HCT116 (cell line): ENCODE measurements around the gene PREX1. TPM values are rescaled to one million over a fixed set of nuclear protein-coding genes. Genes with fewer than 3 reads are reported as not detected.

ENCODE experiments used
- ATAC-seq: fragments of 200-7000 bp; cut with Tn5 transposase; 2 replicates; pipeline ENCODE4 v1.9.1; 2020; ENCODE audit warnings: mild to moderate bottlenecking, moderate library complexity
- BruUV-seq: library from RNA; stranded (reverse); fragments of 400-500 nt; replicated peaks from 2 replicates; lab custom pipeline; 2021; lab: Mats Ljungman, UMichigan
- CTCF ChIA-PET: fragments of 300-600 bp; sonication (Branson Sonifier 250); formaldehyde crosslinking; loops from one replicate; lab custom pipeline; 2021; ENCODE audit warnings: antibody characterized with exemption; lab: Charles Lee
- POLR2A ChIA-PET: fragments of 300-600, 350-600 bp; sonication (Branson Sonifier 250); formaldehyde crosslinking; loops from one replicate; lab custom pipeline; 2021; ENCODE audit warnings: antibody characterized with exemption; lab: Charles Lee
- RAD21 ChIA-PET, 2 experiments: fragments of 300-600 bp; sonication (Branson Sonifier 250); formaldehyde crosslinking; loops; one replicate each; lab custom pipeline; 2023; ENCODE audit warnings: low total read pairs in 2 of 2; ENCODE audit not compliant: uncharacterized antibody in 2 of 2, unreplicated experiment in 2 of 2, low non-redundant PET in 1 of 2; lab: Charles Lee
- DNase-seq: peaks from one replicate; pipeline ENCODE4 v3.0.0-alpha.2; 2010; ENCODE audit warnings: low read depth, low spot score
- H2AFZ ChIP-seq: fragments of 200-600 bp; shearing (Covaris generic), sonication (generic); 2 replicates; pipeline ENCODE4 v1.6.1; 2017; ENCODE audit warnings: low read depth, mixed run types, mixed read lengths, antibody characterized with exemption, low read length; ENCODE audit not compliant: poor library complexity, severe bottlenecking
- H3K27ac ChIP-seq: 2 replicates; pipeline ENCODE4 v1.5.1; 2012; ENCODE audit warnings: low read depth, low read length
- H3K27me3 ChIP-seq: fragments of 200-600 bp; sonication (generic); 2 replicates; pipeline ENCODE4 v1.6.1; 2016; ENCODE audit warnings: mixed run types, low read length, mixed read lengths; ENCODE audit not compliant: insufficient read depth
- H3K36me3 ChIP-seq, 2 experiments: fragments of 200-500 bp in 1 of 2; fragments of 200-600 bp in 1 of 2; sonication (Bioruptor generic) in 1 of 2; sonication (generic) in 1 of 2; 2 replicates each; pipeline versions ENCODE4 v1.5.1 to v1.6.1; 2014 to 2016; ENCODE audit warnings: low read length in 2 of 2, inconsistent platforms in 1 of 2, mixed read lengths in 1 of 2, mixed run types in 1 of 2; ENCODE audit not compliant: insufficient read depth in 2 of 2, control insufficient read depth in 1 of 2
- H3K4me1 ChIP-seq, 2 experiments: fragments of 200-600 bp in 1 of 2; sonication (generic) in 1 of 2; 2 replicates each; pipeline versions ENCODE4 v1.5.1 to v1.6.1; 2012 to 2017; ENCODE audit warnings: low read length in 2 of 2, inconsistent platforms in 1 of 2, mild to moderate bottlenecking in 1 of 2, mixed read lengths in 1 of 2, mixed run types in 1 of 2, moderate library complexity in 1 of 2; ENCODE audit not compliant: insufficient read depth in 2 of 2, control insufficient read depth in 1 of 2
- H3K4me2 ChIP-seq: fragments of 200-600 bp; sonication (generic); 2 replicates; pipeline ENCODE4 v1.6.1; 2017; ENCODE audit warnings: mixed run types, low read length, mixed read lengths
- H3K4me3 ChIP-seq, 2 experiments: fragments of 200-600 bp in 1 of 2; sonication (generic) in 1 of 2; replicated peaks in 1 of 2; 2 replicates each; pipeline ENCODE4 v1.5.1; 2011 to 2016; ENCODE audit warnings: low read length in 2 of 2, control low read depth in 1 of 2, low read depth in 1 of 2, mild to moderate bottlenecking in 1 of 2, mixed read lengths in 1 of 2, mixed run types in 1 of 2
- H3K79me2 ChIP-seq: fragments of 200-600 bp; sonication (generic); 2 replicates; pipeline ENCODE4 v1.6.1; 2017; ENCODE audit warnings: mild to moderate bottlenecking, mixed run types, low read length, moderate library complexity, mixed read lengths; ENCODE audit not compliant: insufficient read depth
- H3K9ac ChIP-seq: fragments of 200-600 bp; sonication (generic); 2 replicates; pipeline ENCODE4 v1.6.1; 2016; ENCODE audit warnings: low read length, mixed read lengths
- H3K9me2 ChIP-seq: fragments of 200-600 bp; sonication (generic), shearing (Covaris generic); 2 replicates; pipeline ENCODE4 v1.6.1; 2017; ENCODE audit warnings: mixed run types, mild to moderate bottlenecking, moderate library complexity; ENCODE audit not compliant: insufficient read depth
- H3K9me3 ChIP-seq, 2 experiments: fragments of 200-500 bp in 1 of 2; fragments of 200-600 bp in 1 of 2; sonication (Bioruptor generic) in 1 of 2; sonication (generic) in 1 of 2; 2 replicates each; pipeline ENCODE4 v1.6.1; 2014 to 2017; ENCODE audit warnings: low read length in 2 of 2, mixed read lengths in 2 of 2, inconsistent platforms in 1 of 2, low read depth in 1 of 2, mild to moderate bottlenecking in 1 of 2, mixed run types in 1 of 2, moderate library complexity in 1 of 2; ENCODE audit not compliant: control insufficient read depth in 1 of 2, insufficient read depth in 1 of 2
- H4K20me1 ChIP-seq: fragments of 200-600 bp; sonication (generic), shearing (Covaris generic); 2 replicates; pipeline ENCODE4 v1.6.1; 2017; ENCODE audit warnings: mixed run types, mild to moderate bottlenecking, moderate library complexity; ENCODE audit not compliant: insufficient read depth
- CEBPB ChIP-seq: IDR thresholded peaks from 2 replicates; pipeline ENCODE4 v1.6.1; 2012; ENCODE audit warnings: low read depth
- ELF1 ChIP-seq: IDR thresholded peaks from 2 replicates; pipeline ENCODE4 v1.6.1; 2012; ENCODE audit warnings: low read depth, borderline replicate concordance
- EZH2 ChIP-seq: fragments of 200-600 bp; sonication (generic); IDR thresholded peaks from 2 replicates; pipeline ENCODE4 v1.6.1; 2017; ENCODE audit warnings: antibody characterized with exemption, mixed run types
- JUND ChIP-seq: IDR thresholded peaks from 2 replicates; pipeline ENCODE4 v1.6.1; 2012
- POLR2A ChIP-seq: IDR thresholded peaks from 2 replicates; pipeline ENCODE4 v1.7.0; 2011; ENCODE audit warnings: borderline replicate concordance; ENCODE audit not compliant: insufficient read depth, insufficient read length; ENCODE audit errors: extremely low read depth
- POLR2AphosphoS5 ChIP-seq: IDR thresholded peaks from 2 replicates; pipeline ENCODE4 v1.6.1; 2011; ENCODE audit warnings: mild to moderate bottlenecking, low read depth, low read length, moderate library complexity
- RAD21 ChIP-seq: IDR thresholded peaks from 2 replicates; pipeline ENCODE4 v1.6.1; 2012; ENCODE audit warnings: low read depth, mild to moderate bottlenecking
- SIN3A ChIP-seq: IDR thresholded peaks from 2 replicates; pipeline ENCODE4 v1.6.1; 2012; ENCODE audit warnings: low read depth
- SRF ChIP-seq: IDR thresholded peaks from 2 replicates; pipeline ENCODE4 v1.6.1; 2012; ENCODE audit warnings: low read depth
- TCF7L2 ChIP-seq: IDR thresholded peaks from 2 replicates; pipeline ENCODE4 v1.7.0; 2011; ENCODE audit warnings: borderline replicate concordance, inconsistent platforms; ENCODE audit not compliant: insufficient read depth, insufficient read length; ENCODE audit errors: extremely low read depth
- YY1 ChIP-seq: IDR thresholded peaks from 2 replicates; pipeline ENCODE4 v1.6.1; 2011; ENCODE audit warnings: low read length, low read depth, moderate library complexity, mild to moderate bottlenecking; ENCODE audit not compliant: insufficient replicate concordance; ENCODE audit errors: extremely low read depth
- ZBTB33 ChIP-seq: IDR thresholded peaks from 2 replicates; pipeline ENCODE4 v1.6.1; 2011; ENCODE audit warnings: mild to moderate bottlenecking, low read length, moderate library complexity; ENCODE audit not compliant: insufficient replicate concordance; ENCODE audit errors: extremely low read depth
- ZFX ChIP-seq: fragments of 450-650 bp; IDR thresholded peaks from 2 replicates; pipeline ENCODE4 v1.6.1; 2017
- intact Hi-C: fragments of 100-400 bp; cut with micrococcal nuclease; formaldehyde crosslinking; loops from 2 replicates; pipeline ENCODE4 v1.10.0; 2022
- total RNA-seq: library from RNA; stranded (reverse); gene quantifications from one replicate; pipeline ENCODE4 v1.2.1, GENCODE V29; 2021; ENCODE audit not compliant: unreplicated experiment

Gene PREX1
- total RNA-seq, 1 experiment from 2014 or later, result 6.1 TPM

GRCh38 chr20:48716086-48716485, 111.7 kb downstream of the PREX1 start:
- Histone ChIP-seq H3K79me2 (no peaks in the 10 kb centered on the region), H3K27ac (no peak overlapping the region), H3K9ac (no peak overlapping the region), H3K27me3 (no peaks in the 10 kb centered on the region)
- no peak for TF ChIP-seq POLR2A
- TF ChIP-seq JUND, result no peak
- no peak for TF ChIP-seq CEBPB
- no peak for TF ChIP-seq SRF
- TF ChIP-seq ZFX, result no peak
- no peak for TF ChIP-seq YY1
- no peak for TF ChIP-seq EZH2
- no peak for TF ChIP-seq RAD21
- no peak for TF ChIP-seq POLR2AphosphoS5
- TF ChIP-seq ELF1, result no peak
- TF ChIP-seq, all 23 proteins: peak for 0
- H4K20me1 ChIP-seq, result no peaks in the 10 kb centered on the region
- intact Hi-C loops, result no loop called here
- no peaks in the 10 kb centered on the region for H3K4me1 ChIP-seq
- CTCF ChIA-PET, result interaction anchor here (2.1 kb wide), 1 partner anchor 58 kb away, joined by 7 read pairs; no protein-coding TSS in a partner anchor
- ATAC-seq (no peak), DNase-seq (no peak)
- RAD21 ChIA-PET, result no interaction called here
- no peak overlapping the region for H3K4me3 ChIP-seq
- no peak overlapping the region for H3K4me2 ChIP-seq
- no peaks in the 10 kb centered on the region for H3K9me2 ChIP-seq
- H2AFZ ChIP-seq, result no peak overlapping the region
- POLR2A ChIA-PET, result no interaction called here
- no peaks in the 10 kb centered on the region for H3K36me3 ChIP-seq
- no TSS peak for BruUV-seq
- no peaks in the 10 kb centered on the region for H3K9me3 ChIP-seq

- Histone ChIP-seq H3K4me2 (no peak overlapping the region), H3K27ac (no peak overlapping the region), H3K9me3 (no peaks in the 10 kb centered on the region), H3K9ac (no peak overlapping the region), H3K4me1 (no peaks in the 10 kb centered on the region), H2AFZ (no peak overlapping the region), H3K27me3 (no peaks in the 10 kb centered on the region), H3K36me3 (no peaks in the 10 kb centered on the region), H3K9me2 (no peaks in the 10 kb centered on the region), H4K20me1 (no peaks in the 10 kb centered on the region), H3K4me3 (no peak overlapping the region), H3K79me2 (no peaks in the 10 kb centered on the region)
- ChIA-PET POLR2A (no interaction called here), CTCF (no interaction called here), RAD21 (no interaction called here)
- ATAC-seq, result no peak
- no TSS peak for BruUV-seq
- intact Hi-C loops, result no loop called here
- DNase-seq, result no peak
- TF ChIP-seq TCF7L2 (no peak), EZH2 (no peak), JUND (no peak), ZBTB33 (no peak), SIN3A (no peak)
- TF ChIP-seq, all 23 proteins: peak for 0
Observed at GRCh38 chr20:48714764-48715163, 113.0 kb downstream of the PREX1 start.
